Measurements from ENCODE around the gene CACNA1I.
"Not testable (repeated sequence)": the region's sequence is repeated elsewhere in the genome, so short reads cannot be mapped to it uniquely, and the experiment has no call there.

The CACNA1I gene

GRCh38 chr22:39721206-39722031, 150.9 kb downstream of the CACNA1I start:
- no peak for DNase-seq (ENCODE audit: low spot score)

GRCh38 chr22:39722032-39722325, 151.4 kb downstream of the CACNA1I start:
- DNase-seq (ENCODE audit: low spot score) = no peak

GRCh38 chr22:39722501-39722900, 151.9 kb downstream of the CACNA1I start:
- no peak for DNase-seq (ENCODE audit: low spot score)

GRCh38 chr22:39723463-39723862, 152.9 kb downstream of the CACNA1I start:
- no peak for DNase-seq (ENCODE audit: low spot score)

GRCh38 chr22:39723899-39724351, 153.4 kb downstream of the CACNA1I start:
- peak; percentile 36 for DNase-seq (ENCODE audit: low spot score)

GRCh38 chr22:39724390-39724789, 153.8 kb downstream of the CACNA1I start:
- DNase-seq (ENCODE audit: low spot score) = no peak

GRCh38 chr22:39724857-39725256, 154.3 kb downstream of the CACNA1I start:
- no peak for DNase-seq (ENCODE audit: low spot score)

- no peak for DNase-seq (ENCODE audit: low spot score)
Observed at GRCh38 chr22:39725351-39726035, 154.9 kb downstream of the CACNA1I start.

- DNase-seq (ENCODE audit: low spot score) = no peak
Observed at GRCh38 chr22:39727541-39727940, 157.0 kb downstream of the CACNA1I start.

GRCh38 chr22:39728236-39728860, 157.8 kb downstream of the CACNA1I start:
- no peak for DNase-seq (ENCODE audit: low spot score)

GRCh38 chr22:39729141-39729934, 158.8 kb downstream of the CACNA1I start:
- no peak for DNase-seq (ENCODE audit: low spot score)

GRCh38 chr22:39731481-39731880, 160.9 kb downstream of the CACNA1I start:
- DNase-seq (ENCODE audit: low spot score) = no peak

GRCh38 chr22:39731881-39732555, 161.5 kb downstream of the CACNA1I start:
- no peak for DNase-seq (ENCODE audit: low spot score)

- no peak for DNase-seq (ENCODE audit: low spot score)
Observed at GRCh38 chr22:39732625-39733024, 162.1 kb downstream of the CACNA1I start.

GRCh38 chr22:39733191-39733590, 162.6 kb downstream of the CACNA1I start:
- no peak for DNase-seq (ENCODE audit: low spot score)

- not testable (repeated sequence) for DNase-seq (ENCODE audit: low spot score)
Observed at GRCh38 chr22:39734046-39734445, 163.5 kb downstream of the CACNA1I start.

GRCh38 chr22:39734866-39735265, 164.3 kb downstream of the CACNA1I start:
- DNase-seq (ENCODE audit: low spot score) = no peak

- no peak for DNase-seq (ENCODE audit: low spot score)
Observed at GRCh38 chr22:39735776-39736175, 165.2 kb downstream of the CACNA1I start.

GRCh38 chr22:39738746-39739145, 168.2 kb downstream of the CACNA1I start:
- DNase-seq (ENCODE audit: low spot score) = no peak
